Fibroblast of lung (primary cell): Measurements from ENCODE around the gene CADM2. TPM values are rescaled to one million over a fixed set of nuclear protein-coding genes. Genes with fewer than 3 reads are reported as not detected.

ENCODE experiments used
- DNase-seq, 2 donors: peaks; one replicate each; pipeline versions ENCODE4 v3.0.0 to v3.0.0-alpha.2; 2010; ENCODE audit warnings: low read depth in 2 of 2
- H2AFZ ChIP-seq: 2 replicates; pipeline ENCODE4 v1.5.1; 2012; ENCODE audit warnings: low read length, control low read depth, inconsistent platforms
- H3K27ac ChIP-seq: 2 replicates; pipeline ENCODE4 v1.5.1; 2011; ENCODE audit warnings: low read length, control low read depth; ENCODE audit not compliant: insufficient read depth
- H3K27me3 ChIP-seq: 2 replicates; pipeline ENCODE4 v1.5.1; 2011; ENCODE audit warnings: mild to moderate bottlenecking, low read length; ENCODE audit not compliant: control insufficient read depth, insufficient read depth
- H3K36me3 ChIP-seq: 2 replicates; pipeline ENCODE4 v1.5.1; 2011; ENCODE audit warnings: low read length; ENCODE audit not compliant: control insufficient read depth, insufficient read depth
- H3K4me1 ChIP-seq: 2 replicates; pipeline ENCODE4 v1.5.1; 2011; ENCODE audit warnings: low read length; ENCODE audit not compliant: control insufficient read depth, insufficient read depth; ENCODE audit errors: extremely low read depth
- H3K4me2 ChIP-seq: 2 replicates; pipeline ENCODE4 v1.5.1; 2011; ENCODE audit warnings: low read length, control low read depth; ENCODE audit not compliant: insufficient read depth; ENCODE audit errors: extremely low read depth
- H3K4me3 ChIP-seq, 4 experiments: fragments of 200-600 bp in 1 of 4; sonication (generic) in 1 of 4; replicated peaks in 1 of 4; 2 replicates each; pipeline ENCODE4 v1.5.1; 2011 to 2016; ENCODE audit warnings: low read length in 4 of 4, low read depth in 3 of 4, mild to moderate bottlenecking in 3 of 4, control low read depth in 2 of 4, inconsistent platforms in 1 of 4, mixed read lengths in 1 of 4; ENCODE audit not compliant: insufficient read depth in 1 of 4; ENCODE audit errors: control extremely low read depth in 1 of 4
- H3K79me2 ChIP-seq: 2 replicates; pipeline ENCODE4 v1.5.1; 2012; ENCODE audit warnings: mild to moderate bottlenecking, low read length, inconsistent platforms; ENCODE audit not compliant: control insufficient read depth, insufficient read depth
- H3K9ac ChIP-seq: 2 replicates; pipeline ENCODE4 v1.5.1; 2011; ENCODE audit warnings: mild to moderate bottlenecking, low read length, control low read depth; ENCODE audit not compliant: insufficient read depth
- H3K9me3 ChIP-seq: 2 replicates; pipeline ENCODE4 v1.5.1; 2012; ENCODE audit warnings: low read depth, low read length; ENCODE audit not compliant: control insufficient read depth, insufficient read depth
- H4K20me1 ChIP-seq: 2 replicates; pipeline ENCODE4 v1.5.1; 2011; ENCODE audit warnings: low read length; ENCODE audit not compliant: control insufficient read depth, insufficient read depth; ENCODE audit errors: extremely low read depth
- EZH2 ChIP-seq: IDR thresholded peaks from 2 replicates; pipeline ENCODE4 v1.5.1; 2012; ENCODE audit warnings: low read length, control low read depth, mild to moderate bottlenecking; ENCODE audit errors: missing control alignments
- polyA plus RNA-seq, 2 donors: library from polyadenylated mRNA; depleted of rRNA in 1 of 2; stranded (reverse) in 1 of 2; unstranded in 1 of 2; fragments of >200 nt; gene quantifications; 2 replicates each; pipeline ENCODE4 v1.2.1, GENCODE V29; 2011 to 2012; ENCODE audit warnings: missing spikeins in 1 of 2
- total RNA-seq: library from RNA; depleted of rRNA; stranded (reverse); fragments of >200 nt; gene quantifications from 2 replicates; pipeline ENCODE4 v1.2.1, GENCODE V29; 2014
- TF ChIP-seq, protein P1 (sequence below), 2 donors: IDR thresholded peaks in 1 of 2; conservative IDR thresholded peaks in 1 of 2; 1 replicate in 1 of 2; 2 replicates in 1 of 2; pipeline ENCODE4 v1.5.1; 2011 to 2012; ENCODE audit warnings: low read length in 2 of 2, control low read depth in 1 of 2, inconsistent platforms in 1 of 2, low read depth in 1 of 2, mild to moderate bottlenecking in 1 of 2

CADM2 gene
- total and polyA plus RNA-seq, 2 donors (not counting 1 experiment from before 2014, with no cell fraction given): under 0.01 to 0.12 TPM

DNA sequence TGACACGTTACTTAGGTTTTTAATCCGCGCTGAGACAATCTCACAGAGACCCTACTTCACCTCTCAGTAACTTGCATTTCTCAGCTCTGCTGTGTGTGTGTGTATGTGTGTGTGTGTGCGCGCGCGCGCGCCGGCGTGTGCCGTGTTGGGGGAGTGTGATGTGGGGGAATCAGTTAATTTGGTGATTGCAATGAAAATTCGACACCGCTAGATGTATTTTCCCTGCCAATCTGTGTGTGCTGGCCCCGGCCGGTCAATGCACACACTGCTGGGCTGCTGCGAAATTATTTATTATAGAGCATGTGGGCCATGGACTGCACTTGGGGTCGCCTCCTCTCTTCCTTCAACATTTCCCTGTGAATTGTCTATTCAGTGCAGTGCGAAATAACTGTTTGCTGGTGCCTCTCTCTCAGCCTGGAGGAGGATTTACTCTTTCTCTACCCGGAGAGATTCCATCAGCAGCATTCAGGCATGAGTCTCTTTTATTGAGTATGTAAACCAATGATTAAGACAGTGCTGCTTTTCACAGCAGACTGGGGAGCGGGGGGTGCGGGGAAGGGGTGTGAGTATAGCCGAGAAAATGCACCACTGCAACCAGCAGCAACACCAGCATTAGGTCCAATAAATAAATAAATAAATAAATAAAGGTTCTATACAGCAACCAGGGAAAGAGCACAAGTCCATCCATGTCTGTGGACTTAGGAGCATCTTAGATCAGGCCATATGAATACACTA is 2.9 kb downstream of the CADM2 start:
- H3K4me1 ChIP-seq: no peaks in the 10 kb centered on the region
- no peak for TF ChIP-seq EZH2
- TF ChIP-seq, protein P1, sequence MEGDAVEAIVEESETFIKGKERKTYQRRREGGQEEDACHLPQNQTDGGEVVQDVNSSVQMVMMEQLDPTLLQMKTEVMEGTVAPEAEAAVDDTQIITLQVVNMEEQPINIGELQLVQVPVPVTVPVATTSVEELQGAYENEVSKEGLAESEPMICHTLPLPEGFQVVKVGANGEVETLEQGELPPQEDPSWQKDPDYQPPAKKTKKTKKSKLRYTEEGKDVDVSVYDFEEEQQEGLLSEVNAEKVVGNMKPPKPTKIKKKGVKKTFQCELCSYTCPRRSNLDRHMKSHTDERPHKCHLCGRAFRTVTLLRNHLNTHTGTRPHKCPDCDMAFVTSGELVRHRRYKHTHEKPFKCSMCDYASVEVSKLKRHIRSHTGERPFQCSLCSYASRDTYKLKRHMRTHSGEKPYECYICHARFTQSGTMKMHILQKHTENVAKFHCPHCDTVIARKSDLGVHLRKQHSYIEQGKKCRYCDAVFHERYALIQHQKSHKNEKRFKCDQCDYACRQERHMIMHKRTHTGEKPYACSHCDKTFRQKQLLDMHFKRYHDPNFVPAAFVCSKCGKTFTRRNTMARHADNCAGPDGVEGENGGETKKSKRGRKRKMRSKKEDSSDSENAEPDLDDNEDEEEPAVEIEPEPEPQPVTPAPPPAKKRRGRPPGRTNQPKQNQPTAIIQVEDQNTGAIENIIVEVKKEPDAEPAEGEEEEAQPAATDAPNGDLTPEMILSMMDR (conservative IDR thresholded peaks at IDR 0.05 in 1 of 2, IDR thresholded peaks at IDR 0.05 in 1 of 2; ENCODE audit: low read depth in 1 of 2, low read length in 2 of 2): no peak
- H3K79me2 ChIP-seq: no peaks in the 10 kb centered on the region
- H2AFZ ChIP-seq: no peak overlapping the region
- H3K36me3 ChIP-seq: no peaks in the 10 kb centered on the region
- no peaks in the 10 kb centered on the region for H4K20me1 ChIP-seq
- no peak overlapping the region for H3K4me2 ChIP-seq
- H3K9me3 ChIP-seq: no peaks in the 10 kb centered on the region
- no peaks in the 10 kb centered on the region for H3K27me3 ChIP-seq
- no peak overlapping the region for H3K4me3 ChIP-seq
- H3K9ac ChIP-seq: no peak overlapping the region
- DNase-seq: no peak
- no peak overlapping the region for H3K27ac ChIP-seq

DNA sequence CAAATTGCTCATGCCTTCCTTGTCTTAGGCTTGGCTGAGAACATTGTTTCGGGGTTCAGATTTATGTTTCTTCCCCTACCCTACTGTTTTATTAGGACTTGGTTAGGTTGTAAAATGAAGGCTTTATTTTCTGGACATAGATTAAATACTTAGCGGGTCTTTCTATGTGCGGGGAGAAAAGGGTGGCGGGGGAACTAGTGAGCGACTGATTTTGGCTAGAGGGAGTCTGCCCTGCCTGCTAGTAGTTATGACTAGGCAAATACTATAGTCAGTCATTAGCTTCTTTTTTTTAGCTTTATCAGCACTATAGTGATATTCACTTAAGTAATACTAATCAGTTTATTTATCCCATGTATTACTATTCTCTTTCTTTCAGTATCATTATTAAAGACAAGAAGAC is 3.6 kb downstream of the CADM2 start:
- DNase-seq: no peak
- no peaks in the 10 kb centered on the region for H3K4me1 ChIP-seq
- no peak overlapping the region for H3K4me3 ChIP-seq
- no peaks in the 10 kb centered on the region for H4K20me1 ChIP-seq
- H3K36me3 ChIP-seq: no peaks in the 10 kb centered on the region
- no peaks in the 10 kb centered on the region for H3K9me3 ChIP-seq
- no peak overlapping the region for H3K27ac ChIP-seq
- no peak overlapping the region for H3K4me2 ChIP-seq
- H3K27me3 ChIP-seq: no peaks in the 10 kb centered on the region
- TF ChIP-seq EZH2: no peak
- TF ChIP-seq, protein P1 (conservative IDR thresholded peaks at IDR 0.05 in 1 of 2, IDR thresholded peaks at IDR 0.05 in 1 of 2; ENCODE audit: low read depth in 1 of 2, low read length in 2 of 2): no peak
- H3K9ac ChIP-seq: no peak overlapping the region
- H3K79me2 ChIP-seq: no peaks in the 10 kb centered on the region
- H2AFZ ChIP-seq: no peak overlapping the region

DNA sequence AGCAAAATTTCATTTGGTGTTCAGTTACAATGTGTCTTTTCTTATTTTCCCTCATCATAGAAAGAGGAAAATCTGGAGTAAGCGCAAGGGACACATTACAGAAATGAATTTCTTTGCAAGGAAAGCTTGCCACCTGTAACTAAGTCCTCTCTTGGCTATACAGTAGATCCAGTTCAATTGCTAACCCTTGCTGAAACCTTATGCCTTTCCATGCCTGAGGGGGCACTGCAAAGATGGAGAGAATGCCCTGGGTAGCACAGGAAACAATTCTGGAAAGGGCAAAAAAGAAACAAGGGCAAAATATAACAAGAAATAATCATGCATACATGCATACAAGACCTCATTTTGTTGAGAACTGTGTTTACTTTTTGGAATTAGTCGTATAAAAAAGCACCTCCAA is 4.3 kb downstream of the CADM2 start:
- Histone ChIP-seq H3K9me3 (no peaks in the 10 kb centered on the region), H3K4me2 (no peak overlapping the region), H3K79me2 (no peaks in the 10 kb centered on the region), H4K20me1 (no peaks in the 10 kb centered on the region), H3K9ac (no peak overlapping the region), H3K36me3 (no peaks in the 10 kb centered on the region), H3K4me3 (no peak overlapping the region), H3K27me3 (no peaks in the 10 kb centered on the region), H3K27ac (no peak overlapping the region), H2AFZ (no peak overlapping the region), H3K4me1 (no peaks in the 10 kb centered on the region)
- TF ChIP-seq EZH2: no peak
- TF ChIP-seq, protein P1 (conservative IDR thresholded peaks at IDR 0.05 in 1 of 2, IDR thresholded peaks at IDR 0.05 in 1 of 2; ENCODE audit: low read depth in 1 of 2, low read length in 2 of 2): no peak
- no peak for DNase-seq
